WI38 (cell line): Measurements from ENCODE around the gene ST8SIA5.

Experiments used
- H3K4me3 ChIP-seq: 2 replicates; pipeline ENCODE4 v1.5.1; 2011; ENCODE audit warnings: low read depth, mild to moderate bottlenecking, control low read depth, low read length
- CTCF ChIP-seq: IDR thresholded peaks from 2 replicates; pipeline ENCODE4 v1.5.1; 2012; ENCODE audit warnings: low read depth, mild to moderate bottlenecking, control low read depth, low read length

Gene ST8SIA5

GRCh38 chr18:46770708-46771107 lies 13.9 kb upstream of the ST8SIA5 start:
- no peak for TF ChIP-seq CTCF

GRCh38 chr18:46768166-46768921 lies 11.5 kb upstream of the ST8SIA5 start:
- no peak for TF ChIP-seq CTCF
- no peak overlapping the region for H3K4me3 ChIP-seq

More at GRCh38 chr18:46770708-46771107, 13.9 kb upstream of the ST8SIA5 start:
- H3K4me3 ChIP-seq = no peak overlapping the region

- H3K4me3 ChIP-seq = no peak overlapping the region
- no peak for TF ChIP-seq CTCF
Measured at GRCh38 chr18:46767217-46767616, 10.4 kb upstream of the ST8SIA5 start.

- TF ChIP-seq CTCF = no peak
- no peak overlapping the region for H3K4me3 ChIP-seq
Measured at GRCh38 chr18:46764586-46764985, 7.7 kb upstream of the ST8SIA5 start.

- H3K4me3 ChIP-seq = no peak overlapping the region
- no peak for TF ChIP-seq CTCF
Measured at GRCh38 chr18:46761059-46761769, 4.4 kb upstream of the ST8SIA5 start.

- TF ChIP-seq CTCF = no peak
Measured at GRCh38 chr18:46759890-46760289, 3.0 kb upstream of the ST8SIA5 start.

GRCh38 chr18:46756025-46756558 lies 761 bp downstream of the ST8SIA5 start:
- no peak for TF ChIP-seq CTCF

More at GRCh38 chr18:46759890-46760289, 3.0 kb upstream of the ST8SIA5 start:
- H3K4me3 ChIP-seq = no peak overlapping the region

More at GRCh38 chr18:46756025-46756558, 761 bp downstream of the ST8SIA5 start:
- H3K4me3 ChIP-seq = no peak overlapping the region
